Bronchus fibroblast of lung (primary cell): ENCODE results near the gene CUL4B. TPM values are rescaled to one million over a fixed set of nuclear protein-coding genes. Genes with fewer than 3 reads are reported as not detected.

Experiments
- total RNA-seq: library from RNA; depleted of rRNA; stranded (reverse); fragments of >200 nt; gene quantifications from 2 replicates; pipeline ENCODE4 v1.2.3, GENCODE V29; 2015

CUL4B gene
- total RNA-seq: 40.6 and 53.6 TPM in 2 replicates

GRCh38 chrX:120560842-120561633 lies at the start of gene CUL4B:
Gene CUL4B, minus strand, starts transcription at chrX:120560962. Its CDS starts 324 bp downstream, at chrX:120560638.

GRCh38 chrX:120603707-120604360 lies 43.1 kb upstream of the CUL4B start, which contains the start of gene MCTS1:
Gene MCTS1, plus strand, starts transcription at chrX:120604101. Its CDS starts 136 bp downstream, at chrX:120604237.

Other genes with a start within 250 kb of the CUL4B start
- gene TMEM255A, start 249.5 kb downstream of the CUL4B start, total RNA-seq: 0.45 and 0.67 TPM in 2 replicates
- not detected in 2 replicates for gene ATP1B4, start 198.9 kb downstream of the CUL4B start, total RNA-seq
- gene LAMP2, start 91.7 kb downstream of the CUL4B start, total RNA-seq: 82.8 and 88.3 TPM in 2 replicates
- gene MCTS1, start 43.1 kb upstream of the CUL4B start, total RNA-seq: 50.2 and 58.7 TPM in 2 replicates
- gene C1GALT1C1, start 69.1 kb upstream of the CUL4B start, total RNA-seq: 20.8 and 25.1 TPM in 2 replicates